ENCODE measurements around the gene TBC1D14.

- no peak for TF ChIP-seq CTCF (IDR thresholded peaks at IDR 0.05)
- TF ChIP-seq EP300 (IDR thresholded peaks at IDR 0.05): no peak
- no peak for TF ChIP-seq POLR2AphosphoS5 (IDR thresholded peaks at IDR 0.05)
These were observed 14.7 kb downstream of the TBC1D14 start for GRCh38 chr4:6924361-6924779.

All from sigmoid colon (tissue), 4 donors.